Measurements from ENCODE around the gene WHRN. TPM values are rescaled to one million over a fixed set of nuclear protein-coding genes. Genes with fewer than 3 reads are reported as not detected.
A peak's percentile ranks its signal among the peaks of the same experiment; 100 is the strongest.

WHRN gene
- total and polyA plus RNA-seq, 2 donors from 2014 or later: 4.4 to 14.8 TPM

DNA sequence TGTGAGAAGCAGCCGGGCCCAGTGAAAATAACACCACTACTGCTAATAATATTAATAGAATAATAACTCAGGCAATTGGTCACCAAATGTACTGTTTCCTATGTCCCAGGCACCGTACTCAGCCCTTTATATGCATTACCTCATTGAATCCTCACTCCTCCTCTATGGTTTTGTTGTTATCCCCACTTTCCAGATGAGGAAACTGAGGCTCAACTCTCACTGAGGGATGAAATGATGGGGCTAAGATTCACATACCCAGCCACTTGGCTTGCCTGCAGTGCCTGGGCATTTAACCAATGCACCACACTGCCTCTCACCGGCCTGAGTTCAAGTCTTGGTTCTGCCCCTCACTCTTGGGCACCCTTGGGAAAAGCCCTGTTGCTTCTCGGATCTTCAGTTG lies 34.1 kb downstream of the WHRN start:
- Histone ChIP-seq H3K9me3 (ENCODE audit: control insufficient read depth in 2 of 3, insufficient read depth in 1 of 3, low read length in 3 of 3) (peaks cover 0 to 6% (median 0%) of the 10 kb centered on the region in 3 donors), H3K27me3 (ENCODE audit: control insufficient read depth, insufficient read depth, low read length) (no peaks in the 10 kb centered on the region), H3K4me3 (ENCODE audit: low read length in 3 of 3) (no peak overlapping the region), H3K36me3 (ENCODE audit: control insufficient read depth in 2 of 3, insufficient read depth in 3 of 3, low read length in 3 of 3) (peaks cover 0 to 2% (median 0%) of the 10 kb centered on the region in 3 donors), H3K9ac (ENCODE audit: low read length in 3 of 3) (no peak overlapping the region), H3K27ac (ENCODE audit: low read depth in 2 of 2, low read length in 2 of 2) (no peak overlapping the region), H3K4me1 (ENCODE audit: control insufficient read depth in 2 of 3, insufficient read depth in 2 of 3, low read depth in 1 of 3, low read length in 3 of 3) (no peaks in the 10 kb centered on the region)
- TF ChIP-seq, protein P1, sequence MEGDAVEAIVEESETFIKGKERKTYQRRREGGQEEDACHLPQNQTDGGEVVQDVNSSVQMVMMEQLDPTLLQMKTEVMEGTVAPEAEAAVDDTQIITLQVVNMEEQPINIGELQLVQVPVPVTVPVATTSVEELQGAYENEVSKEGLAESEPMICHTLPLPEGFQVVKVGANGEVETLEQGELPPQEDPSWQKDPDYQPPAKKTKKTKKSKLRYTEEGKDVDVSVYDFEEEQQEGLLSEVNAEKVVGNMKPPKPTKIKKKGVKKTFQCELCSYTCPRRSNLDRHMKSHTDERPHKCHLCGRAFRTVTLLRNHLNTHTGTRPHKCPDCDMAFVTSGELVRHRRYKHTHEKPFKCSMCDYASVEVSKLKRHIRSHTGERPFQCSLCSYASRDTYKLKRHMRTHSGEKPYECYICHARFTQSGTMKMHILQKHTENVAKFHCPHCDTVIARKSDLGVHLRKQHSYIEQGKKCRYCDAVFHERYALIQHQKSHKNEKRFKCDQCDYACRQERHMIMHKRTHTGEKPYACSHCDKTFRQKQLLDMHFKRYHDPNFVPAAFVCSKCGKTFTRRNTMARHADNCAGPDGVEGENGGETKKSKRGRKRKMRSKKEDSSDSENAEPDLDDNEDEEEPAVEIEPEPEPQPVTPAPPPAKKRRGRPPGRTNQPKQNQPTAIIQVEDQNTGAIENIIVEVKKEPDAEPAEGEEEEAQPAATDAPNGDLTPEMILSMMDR (IDR thresholded peaks at IDR 0.05; ENCODE audit: borderline replicate concordance, extremely low read depth, insufficient read depth): no peak
- no peak for DNase-seq
- no peak for FAIRE-seq
- intact Hi-C loops (cut with DNase I): no loop called here

DNA sequence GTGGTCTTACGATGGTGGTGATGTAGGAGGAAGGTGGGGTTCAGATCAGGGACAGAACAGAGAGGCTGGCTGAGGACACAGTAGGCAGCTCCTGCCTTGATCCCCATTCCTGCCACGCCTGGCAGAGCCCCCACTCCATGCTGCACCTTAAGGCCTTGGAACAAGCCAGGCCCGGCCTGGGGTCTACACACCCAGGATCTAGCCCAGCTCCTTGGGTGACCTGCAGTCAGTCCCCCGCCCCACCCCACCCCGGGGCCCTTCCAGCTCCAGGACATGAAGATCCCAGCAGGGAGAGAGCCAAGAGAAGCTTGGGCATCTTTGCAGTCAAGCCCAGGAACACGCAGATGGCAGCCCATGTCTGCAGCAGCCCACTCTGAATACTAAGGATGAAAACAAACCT lies 34.7 kb downstream of the WHRN start:
- Histone ChIP-seq H3K9me3 (ENCODE audit: control insufficient read depth in 2 of 3, insufficient read depth in 1 of 3, low read length in 3 of 3) (peaks cover 0 to 6% (median 0%) of the 10 kb centered on the region in 3 donors), H3K4me3 (ENCODE audit: low read length in 3 of 3) (no peak overlapping the region), H3K36me3 (ENCODE audit: control insufficient read depth in 2 of 3, insufficient read depth in 3 of 3, low read length in 3 of 3) (peaks cover 0 to 2% (median 0%) of the 10 kb centered on the region in 3 donors), H3K4me1 (ENCODE audit: control insufficient read depth in 2 of 3, insufficient read depth in 2 of 3, low read depth in 1 of 3, low read length in 3 of 3) (no peaks in the 10 kb centered on the region), H3K9ac (ENCODE audit: low read length in 3 of 3) (no peak overlapping the region), H3K27me3 (ENCODE audit: control insufficient read depth, insufficient read depth, low read length) (no peaks in the 10 kb centered on the region), H3K27ac (ENCODE audit: low read depth in 2 of 2, low read length in 2 of 2) (no peak overlapping the region)
- FAIRE-seq (no peak), DNase-seq (peak in 1 of 5 donors; percentile 20)
- intact Hi-C loops (cut with DNase I): no loop called here
- TF ChIP-seq, protein P1 (IDR thresholded peaks at IDR 0.05; ENCODE audit: borderline replicate concordance, extremely low read depth, insufficient read depth): no peak

DNA sequence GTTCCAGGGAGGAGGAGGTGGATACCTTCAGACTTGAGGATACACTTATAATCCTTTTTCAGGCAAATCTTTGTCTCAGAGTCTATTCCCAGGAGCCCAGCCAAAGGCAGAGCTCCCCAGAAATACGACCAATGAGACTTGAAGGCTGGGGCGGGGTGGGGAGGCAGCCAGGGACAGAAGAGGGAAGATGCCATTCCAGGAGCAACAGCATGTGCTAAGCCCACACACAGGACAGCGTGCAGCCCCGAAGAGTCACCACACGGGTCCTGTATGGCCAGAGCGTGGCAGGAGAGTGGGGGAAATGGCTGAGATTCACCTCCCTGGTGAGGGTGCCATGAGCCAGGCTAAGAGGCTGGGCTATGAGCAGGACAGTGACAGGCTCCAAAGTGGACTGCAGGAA lies 35.2 kb downstream of the WHRN start:
- TF ChIP-seq, protein P1 (IDR thresholded peaks at IDR 0.05; ENCODE audit: borderline replicate concordance, extremely low read depth, insufficient read depth): no peak
- no peak overlapping the region for H3K9ac ChIP-seq (ENCODE audit: low read length in 3 of 3)
- H3K9me3 ChIP-seq (ENCODE audit: control insufficient read depth in 2 of 3, insufficient read depth in 1 of 3, low read length in 3 of 3): peaks cover 0 to 6% (median 0%) of the 10 kb centered on the region in 3 donors
- no peak overlapping the region for H3K27ac ChIP-seq (ENCODE audit: low read depth in 2 of 2, low read length in 2 of 2)
- H3K4me3 ChIP-seq (ENCODE audit: low read length in 3 of 3): no peak overlapping the region
- H3K4me1 ChIP-seq (ENCODE audit: control insufficient read depth in 2 of 3, insufficient read depth in 2 of 3, low read depth in 1 of 3, low read length in 3 of 3): no peaks in the 10 kb centered on the region
- FAIRE-seq (no peak), DNase-seq (peak in 1 of 5 donors; percentile 13)
- no peaks in the 10 kb centered on the region for H3K27me3 ChIP-seq (ENCODE audit: control insufficient read depth, insufficient read depth, low read length)
- intact Hi-C loops (cut with DNase I): no loop called here
- H3K36me3 ChIP-seq (ENCODE audit: control insufficient read depth in 2 of 3, insufficient read depth in 3 of 3, low read length in 3 of 3): peaks cover 0 to 3% (median 0%) of the 10 kb centered on the region in 3 donors

Data from kidney (tissue), 14 donors.